ENCODE data around the gene NSUN6.

DNA sequence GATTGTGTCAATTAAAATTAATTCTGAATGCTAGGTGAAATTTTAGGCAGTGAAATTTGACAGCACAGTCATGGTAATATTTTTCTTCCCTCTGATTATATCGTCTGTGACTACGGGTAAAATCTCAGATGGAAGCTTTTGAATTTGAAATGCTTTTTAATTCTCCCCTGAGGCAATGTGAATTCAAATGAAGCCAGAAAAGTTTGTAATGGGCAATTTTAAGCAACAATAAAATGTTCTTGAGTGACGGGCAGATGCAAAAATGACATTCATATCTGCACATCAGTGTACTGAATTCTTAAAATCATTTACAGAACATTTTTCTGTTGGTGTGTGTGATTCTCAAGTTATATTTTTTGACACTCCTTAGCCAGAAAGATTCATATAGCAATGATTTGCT is 134.5 kb downstream of the NSUN6 start:
- TF ChIP-seq, protein P1, sequence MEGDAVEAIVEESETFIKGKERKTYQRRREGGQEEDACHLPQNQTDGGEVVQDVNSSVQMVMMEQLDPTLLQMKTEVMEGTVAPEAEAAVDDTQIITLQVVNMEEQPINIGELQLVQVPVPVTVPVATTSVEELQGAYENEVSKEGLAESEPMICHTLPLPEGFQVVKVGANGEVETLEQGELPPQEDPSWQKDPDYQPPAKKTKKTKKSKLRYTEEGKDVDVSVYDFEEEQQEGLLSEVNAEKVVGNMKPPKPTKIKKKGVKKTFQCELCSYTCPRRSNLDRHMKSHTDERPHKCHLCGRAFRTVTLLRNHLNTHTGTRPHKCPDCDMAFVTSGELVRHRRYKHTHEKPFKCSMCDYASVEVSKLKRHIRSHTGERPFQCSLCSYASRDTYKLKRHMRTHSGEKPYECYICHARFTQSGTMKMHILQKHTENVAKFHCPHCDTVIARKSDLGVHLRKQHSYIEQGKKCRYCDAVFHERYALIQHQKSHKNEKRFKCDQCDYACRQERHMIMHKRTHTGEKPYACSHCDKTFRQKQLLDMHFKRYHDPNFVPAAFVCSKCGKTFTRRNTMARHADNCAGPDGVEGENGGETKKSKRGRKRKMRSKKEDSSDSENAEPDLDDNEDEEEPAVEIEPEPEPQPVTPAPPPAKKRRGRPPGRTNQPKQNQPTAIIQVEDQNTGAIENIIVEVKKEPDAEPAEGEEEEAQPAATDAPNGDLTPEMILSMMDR (IDR thresholded peaks at IDR 0.05; ENCODE audit: insufficient read depth, low read length, poor library complexity, severe bottlenecking): no peak
- no peak for TF ChIP-seq EZH2phosphoT487 (conservative IDR thresholded peaks at IDR 0.05; ENCODE audit: low read length)

Measured in SU-DHL-6 (cell line).